AG09309 (cell line): ENCODE results near the gene NADSYN1.

Source experiments
- DNase-seq: peaks from one replicate; pipeline ENCODE4 v3.0.0-alpha.2; 2010; ENCODE audit warnings: low read depth
- H3K4me3 ChIP-seq: 2 replicates; pipeline ENCODE4 v1.5.1; 2011; ENCODE audit warnings: mild to moderate bottlenecking, low read depth, low read length, moderate library complexity; ENCODE audit not compliant: control insufficient read depth
- TF ChIP-seq, protein P1 (sequence below): IDR thresholded peaks from 2 replicates; pipeline ENCODE4 v1.5.1; 2011; ENCODE audit warnings: mild to moderate bottlenecking, low read depth, low read length, inconsistent platforms; ENCODE audit not compliant: insufficient read depth, control insufficient read depth; ENCODE audit errors: missing control alignments

The NADSYN1 gene

GRCh38 chr11:71548716-71549151 is 95.7 kb downstream of the NADSYN1 start:
- H3K4me3 ChIP-seq = no peak overlapping the region
- no peak for DNase-seq
- TF ChIP-seq, protein P1, sequence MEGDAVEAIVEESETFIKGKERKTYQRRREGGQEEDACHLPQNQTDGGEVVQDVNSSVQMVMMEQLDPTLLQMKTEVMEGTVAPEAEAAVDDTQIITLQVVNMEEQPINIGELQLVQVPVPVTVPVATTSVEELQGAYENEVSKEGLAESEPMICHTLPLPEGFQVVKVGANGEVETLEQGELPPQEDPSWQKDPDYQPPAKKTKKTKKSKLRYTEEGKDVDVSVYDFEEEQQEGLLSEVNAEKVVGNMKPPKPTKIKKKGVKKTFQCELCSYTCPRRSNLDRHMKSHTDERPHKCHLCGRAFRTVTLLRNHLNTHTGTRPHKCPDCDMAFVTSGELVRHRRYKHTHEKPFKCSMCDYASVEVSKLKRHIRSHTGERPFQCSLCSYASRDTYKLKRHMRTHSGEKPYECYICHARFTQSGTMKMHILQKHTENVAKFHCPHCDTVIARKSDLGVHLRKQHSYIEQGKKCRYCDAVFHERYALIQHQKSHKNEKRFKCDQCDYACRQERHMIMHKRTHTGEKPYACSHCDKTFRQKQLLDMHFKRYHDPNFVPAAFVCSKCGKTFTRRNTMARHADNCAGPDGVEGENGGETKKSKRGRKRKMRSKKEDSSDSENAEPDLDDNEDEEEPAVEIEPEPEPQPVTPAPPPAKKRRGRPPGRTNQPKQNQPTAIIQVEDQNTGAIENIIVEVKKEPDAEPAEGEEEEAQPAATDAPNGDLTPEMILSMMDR = no peak
